ENCODE results near the gene KCNQ5. TPM values are rescaled to one million over a fixed set of nuclear protein-coding genes. Genes with fewer than 3 reads are reported as not detected.

The KCNQ5 gene
- total RNA-seq, 4 donors from 2014 or later: 0.57 to 4.4 (median 0.97) TPM

DNA sequence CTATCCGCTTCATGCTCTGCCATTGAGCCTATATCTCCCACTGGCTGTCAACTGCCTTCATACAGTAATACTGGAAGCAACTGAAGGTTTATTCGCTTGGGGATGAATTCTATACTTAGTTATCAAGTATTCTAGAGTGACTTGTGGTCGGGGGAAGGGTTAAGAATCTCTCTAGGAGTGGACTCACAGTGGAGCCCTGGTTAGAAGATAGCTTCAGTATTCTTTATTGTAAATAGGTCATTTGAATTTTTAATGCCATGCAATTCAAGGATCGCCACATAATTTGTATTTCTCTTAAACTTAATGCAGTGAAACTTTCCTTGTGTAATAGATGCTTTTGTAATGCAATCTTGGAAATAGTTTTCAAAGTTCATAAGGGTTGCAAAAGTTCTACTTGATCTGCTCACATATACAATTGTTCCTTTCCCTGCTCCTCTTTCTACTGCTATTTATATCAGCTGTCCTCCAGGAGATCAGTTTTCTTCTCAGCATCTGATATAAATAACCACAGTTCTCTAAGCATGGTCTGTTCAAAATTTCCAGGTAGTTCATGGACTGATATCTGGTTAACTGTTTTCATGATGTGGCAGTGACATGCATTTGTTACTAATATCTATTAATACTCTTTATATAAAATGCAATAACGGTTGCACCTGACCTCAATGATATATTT is 120.3 kb downstream of the KCNQ5 start:
- H3K9me3 ChIP-seq: no peaks in the 10 kb centered on the region
- H3K27me3 ChIP-seq: no peaks in the 10 kb centered on the region
- intact Hi-C loops (cut with DNase I): no loop called here
- H3K36me3 ChIP-seq: no peaks in the 10 kb centered on the region
- no peak overlapping the region for H3K4me3 ChIP-seq
- no peak overlapping the region for H3K27ac ChIP-seq
- 88 to 89% methylated on average over 5 of the region's 5 CpGs for WGBS, 2 donors
- no peak for DNase-seq
- TF ChIP-seq, protein P1, sequence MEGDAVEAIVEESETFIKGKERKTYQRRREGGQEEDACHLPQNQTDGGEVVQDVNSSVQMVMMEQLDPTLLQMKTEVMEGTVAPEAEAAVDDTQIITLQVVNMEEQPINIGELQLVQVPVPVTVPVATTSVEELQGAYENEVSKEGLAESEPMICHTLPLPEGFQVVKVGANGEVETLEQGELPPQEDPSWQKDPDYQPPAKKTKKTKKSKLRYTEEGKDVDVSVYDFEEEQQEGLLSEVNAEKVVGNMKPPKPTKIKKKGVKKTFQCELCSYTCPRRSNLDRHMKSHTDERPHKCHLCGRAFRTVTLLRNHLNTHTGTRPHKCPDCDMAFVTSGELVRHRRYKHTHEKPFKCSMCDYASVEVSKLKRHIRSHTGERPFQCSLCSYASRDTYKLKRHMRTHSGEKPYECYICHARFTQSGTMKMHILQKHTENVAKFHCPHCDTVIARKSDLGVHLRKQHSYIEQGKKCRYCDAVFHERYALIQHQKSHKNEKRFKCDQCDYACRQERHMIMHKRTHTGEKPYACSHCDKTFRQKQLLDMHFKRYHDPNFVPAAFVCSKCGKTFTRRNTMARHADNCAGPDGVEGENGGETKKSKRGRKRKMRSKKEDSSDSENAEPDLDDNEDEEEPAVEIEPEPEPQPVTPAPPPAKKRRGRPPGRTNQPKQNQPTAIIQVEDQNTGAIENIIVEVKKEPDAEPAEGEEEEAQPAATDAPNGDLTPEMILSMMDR (IDR thresholded peaks at IDR 0.05): no peak
- no peak for TF ChIP-seq POLR2A (IDR thresholded peaks at IDR 0.05)
- H3K4me1 ChIP-seq: peaks cover 0 to 3% (median 0%) of the 10 kb centered on the region in 3 donors

DNA sequence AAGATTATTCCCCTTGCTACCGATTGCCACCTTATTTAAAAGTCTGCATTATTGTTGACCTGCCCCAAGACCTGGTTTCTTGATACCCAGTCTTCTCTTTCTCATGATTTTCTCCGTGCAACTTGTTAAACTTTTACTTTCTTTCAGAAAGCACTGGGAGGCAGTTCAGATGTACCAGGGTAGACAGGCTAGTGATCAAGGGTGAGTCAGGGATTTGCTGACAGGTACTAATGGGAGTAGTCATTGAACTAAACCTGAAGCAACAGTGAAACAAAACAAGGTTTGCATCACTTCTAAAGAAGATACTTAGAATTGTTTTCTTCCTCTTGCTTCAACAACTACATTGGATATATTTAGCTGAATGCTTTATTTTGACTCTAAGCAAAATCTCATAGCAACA is 124.4 kb downstream of the KCNQ5 start:
- H3K36me3 ChIP-seq: no peaks in the 10 kb centered on the region
- TF ChIP-seq, protein P1 (IDR thresholded peaks at IDR 0.05): no peak
- no peak for TF ChIP-seq POLR2A (IDR thresholded peaks at IDR 0.05)
- H3K4me1 ChIP-seq: peaks cover 0 to 3% (median 3%) of the 10 kb centered on the region in 3 donors
- no peak overlapping the region for H3K27ac ChIP-seq
- no peak for DNase-seq
- WGBS, 2 donors: 21 to 58% methylated on average over 2 of the region's 2 CpGs
- intact Hi-C loops (cut with DNase I): no loop called here
- no peaks in the 10 kb centered on the region for H3K27me3 ChIP-seq
- H3K9me3 ChIP-seq: no peaks in the 10 kb centered on the region
- no peak overlapping the region for H3K4me3 ChIP-seq

DNA sequence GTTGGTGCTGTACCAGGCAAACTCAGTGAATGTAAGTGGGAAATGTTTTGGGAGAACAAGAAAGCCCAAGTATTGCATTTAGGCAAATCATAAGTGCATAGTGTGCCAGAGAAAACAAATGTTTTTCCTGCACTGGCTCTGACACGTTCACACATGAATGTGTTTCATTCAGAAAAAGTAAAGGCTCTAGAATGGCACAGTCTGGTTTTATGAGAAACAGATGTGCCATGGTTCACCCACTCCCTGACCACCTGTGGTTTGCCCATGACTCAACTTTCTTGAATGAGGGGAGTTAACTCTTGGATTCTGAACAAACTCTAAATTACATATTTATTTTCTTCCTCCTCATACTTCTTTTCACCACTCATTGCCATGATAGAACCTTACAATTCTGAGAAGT is 126.9 kb downstream of the KCNQ5 start:
- Histone ChIP-seq H3K9me3 (no peaks in the 10 kb centered on the region), H3K4me3 (no peak overlapping the region), H3K27ac (peak overlapping the region in 2 of 4 donors; percentile 12 to 37), H3K27me3 (no peaks in the 10 kb centered on the region), H3K36me3 (no peaks in the 10 kb centered on the region), H3K4me1 (peaks cover 0 to 3% (median 3%) of the 10 kb centered on the region in 3 donors)
- WGBS, 2 donors: 12 to 20% methylated on average over 1 of the region's 1 CpG
- DNase-seq: no peak
- no peak for TF ChIP-seq POLR2A (IDR thresholded peaks at IDR 0.05)
- TF ChIP-seq, protein P1 (IDR thresholded peaks at IDR 0.05): no peak
- intact Hi-C loops (cut with DNase I): no loop called here

DNA sequence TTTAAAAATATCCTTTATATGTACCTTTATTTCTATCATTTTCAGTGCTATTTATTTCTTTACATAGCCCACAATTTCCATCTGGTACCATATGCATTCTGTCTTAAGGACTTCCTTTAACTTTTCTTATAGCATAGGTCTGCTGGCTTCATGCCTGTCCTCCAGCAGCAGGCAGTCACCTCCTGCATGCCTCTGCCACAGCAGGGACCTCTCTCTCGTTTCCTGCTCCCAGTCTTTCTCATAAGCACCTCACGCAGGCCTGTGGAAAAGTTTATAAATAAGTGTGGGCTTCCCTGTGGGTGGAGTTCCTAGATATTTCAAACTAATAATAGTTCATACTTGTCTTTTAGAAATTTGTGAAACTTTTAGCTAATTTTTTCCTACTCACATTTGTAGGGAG is 133.9 kb downstream of the KCNQ5 start:
- DNase-seq: no peak
- H3K4me3 ChIP-seq: no peak overlapping the region
- WGBS, 2 donors: 75 to 81% methylated on average over 2 of the region's 2 CpGs
- no peaks in the 10 kb centered on the region for H3K27me3 ChIP-seq
- peaks cover 0 to 19% (median 0%) of the 10 kb centered on the region in 3 donors for H3K4me1 ChIP-seq
- no peaks in the 10 kb centered on the region for H3K9me3 ChIP-seq
- H3K27ac ChIP-seq: no peak overlapping the region
- intact Hi-C loops (cut with DNase I): no loop called here
- no peak for TF ChIP-seq POLR2A (IDR thresholded peaks at IDR 0.05)
- TF ChIP-seq, protein P1 (IDR thresholded peaks at IDR 0.05): no peak
- no peaks in the 10 kb centered on the region for H3K36me3 ChIP-seq

DNA sequence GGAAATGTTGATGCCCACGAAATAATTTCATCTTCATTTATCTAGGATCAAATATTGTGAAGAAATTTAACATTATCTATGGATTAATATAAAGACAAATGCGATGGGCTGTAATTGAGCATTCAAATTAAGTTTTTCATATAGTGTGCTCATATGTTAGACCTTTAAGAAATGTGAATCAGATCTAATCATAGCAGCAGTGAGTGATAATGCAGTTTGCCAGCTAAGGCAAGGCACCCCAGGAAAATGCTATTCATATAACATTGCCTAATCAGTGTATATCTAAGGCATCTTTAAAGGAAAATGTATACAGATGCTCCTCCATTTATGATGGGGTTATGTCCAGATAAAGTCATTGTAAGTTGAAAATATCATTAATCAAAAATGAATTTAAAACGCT is 135.2 kb downstream of the KCNQ5 start:
- Histone ChIP-seq H3K27ac (no peak overlapping the region), H3K36me3 (no peaks in the 10 kb centered on the region), H3K4me1 (peaks cover 0 to 19% (median 0%) of the 10 kb centered on the region in 3 donors), H3K4me3 (no peak overlapping the region), H3K9me3 (no peaks in the 10 kb centered on the region), H3K27me3 (no peaks in the 10 kb centered on the region)
- DNase-seq: no peak
- TF ChIP-seq, protein P1 (IDR thresholded peaks at IDR 0.05): no peak
- TF ChIP-seq POLR2A (IDR thresholded peaks at IDR 0.05): no peak
- intact Hi-C loops (cut with DNase I): no loop called here
- WGBS, 2 donors: 90 to 96% methylated on average over 3 of the region's 3 CpGs
